B cell (primary cell): ENCODE measurements around the gene ABR. TPM values are rescaled to one million over a fixed set of nuclear protein-coding genes. Genes with fewer than 3 reads are reported as not detected.

Experiments
- ATAC-seq: fragments of 200-7000 bp; cut with Tn5 transposase; one replicate; pipeline ENCODE4 v1.10.0; 2021; ENCODE audit warnings: low read depth, mild to moderate bottlenecking, moderate number of reproducible peaks, moderate library complexity
- CTCF ChIA-PET: fragments of 350-600 bp; sonication (Branson Sonifier 250); formaldehyde crosslinking; loops from one replicate; lab custom pipeline; 2021; ENCODE audit warnings: antibody characterized with exemption, inconsistent platforms; lab: Charles Lee
- POLR2A ChIA-PET: fragments of 350-600 bp; sonication (Branson Sonifier 250); formaldehyde crosslinking; loops from one replicate; lab custom pipeline; 2021; ENCODE audit warnings: antibody characterized with exemption; lab: Charles Lee
- DNase-seq: peaks from one replicate; pipeline ENCODE4 v3.0.0; 2013
- H2AFZ ChIP-seq: 2 replicates; pipeline ENCODE4 v1.6.1; 2012; ENCODE audit warnings: mild to moderate bottlenecking, low read depth, low read length; ENCODE audit not compliant: insufficient read depth, poor library complexity, severe bottlenecking
- H3K27ac ChIP-seq, 2 donors: 1 replicate in 1 of 2; 2 replicates in 1 of 2; pipeline ENCODE4 v1.5.1; 2012 to 2013; ENCODE audit warnings: low read length in 2 of 2, mild to moderate bottlenecking in 2 of 2, moderate library complexity in 1 of 2
- H3K27me3 ChIP-seq, 4 experiments: fragments of 200-600 bp in 1 of 4; sonication (generic) in 1 of 4; replicated peaks in 1 of 4; 1 replicate in 2 of 4; 2 replicates in 2 of 4; pipeline versions ENCODE4 v1.6.1 to v1.7.0; 2013 to 2016; ENCODE audit warnings: low read length in 3 of 4, mild to moderate bottlenecking in 2 of 4, mixed read lengths in 1 of 4, moderate library complexity in 1 of 4; ENCODE audit not compliant: insufficient read depth in 4 of 4, control insufficient read depth in 3 of 4; ENCODE audit errors: control extremely low read depth in 1 of 4
- H3K36me3 ChIP-seq, 2 experiments: replicated peaks in 1 of 2; 1 replicate in 1 of 2; 2 replicates in 1 of 2; pipeline versions ENCODE4 v1.6.1 to v1.7.1; 2013; ENCODE audit warnings: low read length in 1 of 2; ENCODE audit not compliant: insufficient read depth in 2 of 2, control insufficient read depth in 1 of 2; ENCODE audit errors: control extremely low read depth in 1 of 2, extremely low read depth in 1 of 2
- H3K4me1 ChIP-seq, 2 donors: fragments of 200-600 bp in 1 of 2; sonication (generic) in 1 of 2; 1 replicate in 1 of 2; 2 replicates in 1 of 2; pipeline versions ENCODE4 v1.5.1 to v1.6.1; 2013 to 2017; ENCODE audit warnings: low read length in 2 of 2; ENCODE audit not compliant: control insufficient read depth in 2 of 2, insufficient read depth in 2 of 2
- H3K4me2 ChIP-seq: replicated peaks from 2 replicates; pipeline ENCODE3; 2012; ENCODE audit warnings: mild to moderate bottlenecking, low read depth, low read length; ENCODE audit not compliant: poor library complexity, severe bottlenecking
- H3K4me3 ChIP-seq, 5 experiments: fragments of 200-600 bp in 1 of 5; sonication (generic) in 1 of 5; 1 replicate in 3 of 5; 2 replicates in 2 of 5; pipeline versions ENCODE4 v1.5.1 to v1.7.0; 2011 to 2016; ENCODE audit warnings: low read length in 4 of 5, mild to moderate bottlenecking in 4 of 5, low read depth in 2 of 5, control low read depth in 1 of 5, moderate library complexity in 1 of 5; ENCODE audit not compliant: insufficient read depth in 1 of 5; ENCODE audit errors: control extremely low read depth in 1 of 5, extremely low read depth in 1 of 5
- H3K79me2 ChIP-seq: fragments of 200-600 bp; sonication (generic); one replicate; pipeline ENCODE4 v1.6.0; 2016; ENCODE audit warnings: low read length; ENCODE audit not compliant: control insufficient read depth, insufficient read depth
- H3K9ac ChIP-seq: fragments of 200-600 bp; sonication (generic); 2 replicates; pipeline ENCODE4 v1.6.1; 2017; ENCODE audit warnings: mild to moderate bottlenecking, low read length, moderate library complexity
- H3K9me3 ChIP-seq, 3 donors: one replicate each; pipeline versions ENCODE4 v1.6.1 to v1.7.1; 2013; ENCODE audit warnings: low read length in 2 of 3; ENCODE audit not compliant: control insufficient read depth in 2 of 3, insufficient read depth in 1 of 3; ENCODE audit errors: control extremely low read depth in 1 of 3
- H4K20me1 ChIP-seq: 2 replicates; pipeline ENCODE4 v1.6.0; 2012; ENCODE audit warnings: mild to moderate bottlenecking, low read length; ENCODE audit not compliant: insufficient read depth, control insufficient read depth, poor library complexity, severe bottlenecking
- H3K27ac Mint-ChIP-seq: one replicate; pipeline ENCODE4 v1.8.0; 2021; ENCODE audit warnings: mixed read lengths
- H3K27me3 Mint-ChIP-seq: one replicate; pipeline ENCODE4 v1.8.0; 2021; ENCODE audit warnings: mixed read lengths
- H3K4me1 Mint-ChIP-seq: one replicate; pipeline ENCODE4 v1.8.0; 2021; ENCODE audit warnings: mixed read lengths
- H3K4me3 Mint-ChIP-seq: one replicate; pipeline ENCODE4 v1.8.0; 2021; ENCODE audit warnings: mixed read lengths
- H3K9me3 Mint-ChIP-seq: one replicate; pipeline ENCODE4 v1.8.0; 2022; ENCODE audit warnings: mixed read lengths; ENCODE audit not compliant: insufficient read depth
- CTCF ChIP-seq: fragments of 200-600 bp; IDR thresholded peaks from one replicate; pipeline ENCODE4 v1.8.0; 2022; ENCODE audit warnings: antibody characterized with exemption, mild to moderate bottlenecking
- EZH2 ChIP-seq: IDR thresholded peaks from 2 replicates; pipeline ENCODE4 v1.6.1; 2012; ENCODE audit warnings: borderline replicate concordance, low read depth, mild to moderate bottlenecking, moderate library complexity, low read length; ENCODE audit not compliant: insufficient read depth, poor library complexity, severe bottlenecking
- WGBS: methylation state at CpG from one replicate; pipeline ENCODE4 v1.1.5; 2013; ENCODE audit warnings: missing lambda C conversion rate; ENCODE audit not compliant: insufficient coverage; 5-methylcytosine and 5-hydroxymethylcytosine counted together
- intact Hi-C: fragments of 100-400 bp; cut with micrococcal nuclease; formaldehyde crosslinking; loops from one replicate; pipeline ENCODE4 v1.10.0; 2022
- polyA plus RNA-seq: library from polyadenylated mRNA; depleted of rRNA; stranded (reverse); fragments of >200 nt; gene quantifications from 2 replicates; pipeline ENCODE4 v1.2.3, GENCODE V29; 2012
- total RNA-seq, 2 donors: library from RNA; stranded (reverse); fragments of 120-200 nt in 1 of 2; gene quantifications; 1 replicate in 1 of 2; 2 replicates in 1 of 2; pipeline versions ENCODE4 v1.2.3 to v1.2.4, GENCODE V29; 2013 to 2022

Gene ABR
- total and polyA plus RNA-seq, 2 donors (not counting 1 experiment from before 2014, with no cell fraction given), result 79.8 to 262 TPM

GRCh38 chr17:1029922-1030644 is 149.7 kb downstream of the ABR start:
- no peak for DNase-seq
- intact Hi-C loops, result no loop called here
- WGBS, result 97% methylated on average over 17 of the region's 20 CpGs
- ChIA-PET CTCF (no interaction called here), POLR2A (interaction anchor here (0.6 kb wide), 1 partner anchor 199 kb away, joined by 3 read pairs; no protein-coding TSS in a partner anchor)
- peaks cover 3% of the 10 kb centered on the region for H3K79me2 ChIP-seq
- H3K27me3 Mint-ChIP-seq, result no peaks in the 10 kb centered on the region
- no peaks in the 10 kb centered on the region for H3K9me3 ChIP-seq
- no peak overlapping the region for H3K27ac ChIP-seq
- H3K4me2 ChIP-seq, result no peak overlapping the region
- ATAC-seq, result no peak
- H3K4me1 Mint-ChIP-seq, result peaks cover 22% of the 10 kb centered on the region
- peaks cover 0 to 18% of the 10 kb centered on the region in 2 donors for H3K4me1 ChIP-seq
- no peak overlapping the region for H3K4me3 Mint-ChIP-seq
- TF ChIP-seq CTCF, result no peak
- no peak for TF ChIP-seq EZH2
- H3K27me3 ChIP-seq, result no peaks in the 10 kb centered on the region
- no peak overlapping the region for H3K27ac Mint-ChIP-seq
- no peaks in the 10 kb centered on the region for H3K36me3 ChIP-seq
- no peak overlapping the region for H3K9ac ChIP-seq
- peaks cover 42% of the 10 kb centered on the region for H4K20me1 ChIP-seq
- H2AFZ ChIP-seq, result no peak overlapping the region
- H3K9me3 Mint-ChIP-seq, result no peaks in the 10 kb centered on the region
- no peak overlapping the region for H3K4me3 ChIP-seq

GRCh38 chr17:1029196-1029921 is 150.4 kb downstream of the ABR start:
- Histone ChIP-seq H3K9me3 (no peaks in the 10 kb centered on the region), H3K4me3 (no peak overlapping the region), H3K27ac (no peak overlapping the region), H3K4me2 (no peak overlapping the region), H3K4me1 (peaks cover 0 to 18% of the 10 kb centered on the region in 2 donors), H3K27me3 (no peaks in the 10 kb centered on the region), H3K9ac (no peak overlapping the region), H2AFZ (no peak overlapping the region), H3K36me3 (no peaks in the 10 kb centered on the region), H4K20me1 (peaks cover 42% of the 10 kb centered on the region), H3K79me2 (peaks cover 3% of the 10 kb centered on the region)
- H3K27ac Mint-ChIP-seq, result no peak overlapping the region
- no peak for TF ChIP-seq CTCF
- TF ChIP-seq EZH2, result no peak
- ChIA-PET POLR2A (interaction anchor here (0.7 kb wide), 1 partner anchor 684 kb away, joined by 8 read pairs; no protein-coding TSS in a partner anchor), CTCF (no interaction called here)
- H3K4me3 Mint-ChIP-seq, result no peak overlapping the region
- H3K4me1 Mint-ChIP-seq, result peaks cover 18% of the 10 kb centered on the region
- ATAC-seq (no peak), DNase-seq (no peak)
- intact Hi-C loops, result no loop called here
- WGBS, result 86% methylated on average over 18 of the region's 30 CpGs
- no peaks in the 10 kb centered on the region for H3K27me3 Mint-ChIP-seq
- H3K9me3 Mint-ChIP-seq, result no peaks in the 10 kb centered on the region
